ENCODE data around the gene TEC. TPM values are rescaled to one million over a fixed set of nuclear protein-coding genes. Genes with fewer than 3 reads are reported as not detected.
"Not testable (repeated sequence)": the region's sequence is repeated elsewhere in the genome, so short reads cannot be mapped to it uniquely, and the experiment has no call there.

TEC gene
- total RNA-seq, 1 donor from 2014 or later: 3.2 TPM

DNA sequence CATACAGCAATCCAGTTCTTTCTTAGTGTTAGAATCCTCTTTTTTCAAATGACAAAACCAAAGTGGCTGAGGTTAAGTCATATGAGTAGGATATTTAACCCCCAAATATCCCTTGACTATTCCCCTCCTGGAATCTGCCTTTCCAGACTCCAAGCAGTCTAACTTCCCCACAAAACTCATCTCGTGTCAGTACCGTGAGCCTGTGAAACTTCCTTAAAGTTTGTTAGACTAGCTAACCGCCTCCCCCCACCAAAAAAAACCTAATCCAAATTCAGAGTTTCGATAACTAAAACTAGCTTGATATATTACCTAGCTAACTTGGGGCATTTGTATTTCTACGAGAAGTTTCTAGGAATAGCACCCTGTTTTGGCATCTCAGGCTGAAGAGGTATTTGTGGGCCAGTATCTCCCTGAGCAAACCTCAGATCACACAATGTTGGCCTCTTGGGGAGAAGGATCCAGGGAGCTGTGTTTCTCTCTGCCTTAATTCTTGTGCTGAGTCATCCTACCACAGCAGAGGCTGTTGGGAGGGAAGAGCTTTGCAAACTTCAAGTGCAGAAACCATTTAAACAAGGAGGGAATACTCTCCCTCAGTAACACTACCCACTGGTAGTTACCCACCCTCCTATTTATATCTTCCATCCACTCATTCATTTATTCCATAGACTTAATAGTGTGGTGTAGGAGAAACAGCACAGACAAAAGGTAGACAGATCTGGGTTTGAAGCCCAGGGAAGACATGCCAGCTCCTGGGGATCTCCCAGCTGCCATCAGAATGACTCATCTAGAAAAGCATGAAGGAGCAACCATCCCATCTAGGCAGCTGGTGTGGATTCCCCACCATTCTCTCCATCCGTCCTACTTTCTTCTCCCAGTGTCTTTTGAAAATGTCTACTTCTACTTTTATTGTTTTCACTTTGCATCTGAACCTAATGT, 96.3 kb downstream of the TEC start:
- Histone ChIP-seq H3K4me3 (ENCODE audit: low read depth, low read length) (no peak overlapping the region), H3K36me3 (ENCODE audit: control insufficient read depth, insufficient read depth, low read length) (no peaks in the 10 kb centered on the region), H3K27me3 (ENCODE audit: control insufficient read depth, insufficient read depth, low read length) (no peaks in the 10 kb centered on the region)
- peak; percentile 69 for DNase-seq (ENCODE audit: low read depth)
- no peak for TF ChIP-seq CTCF (IDR thresholded peaks at IDR 0.05; ENCODE audit: insufficient read depth, low read length, poor library complexity, severe bottlenecking)

- no peak overlapping the region for H3K4me3 ChIP-seq (ENCODE audit: low read depth, low read length)
- no peaks in the 10 kb centered on the region for H3K27me3 ChIP-seq (ENCODE audit: control insufficient read depth, insufficient read depth, low read length)
- no peaks in the 10 kb centered on the region for H3K36me3 ChIP-seq (ENCODE audit: control insufficient read depth, insufficient read depth, low read length)
- DNase-seq (ENCODE audit: low read depth): no peak
- TF ChIP-seq CTCF (IDR thresholded peaks at IDR 0.05; ENCODE audit: insufficient read depth, low read length, poor library complexity, severe bottlenecking): no peak
Observed at GRCh38 chr4:48172651-48173050, 97.0 kb downstream of the TEC start.

GRCh38 chr4:48169636-48170035, 100.0 kb downstream of the TEC start:
- H3K4me3 ChIP-seq (ENCODE audit: low read depth, low read length): no peak overlapping the region
- H3K36me3 ChIP-seq (ENCODE audit: control insufficient read depth, insufficient read depth, low read length): no peaks in the 10 kb centered on the region
- TF ChIP-seq CTCF (IDR thresholded peaks at IDR 0.05; ENCODE audit: insufficient read depth, low read length, poor library complexity, severe bottlenecking): no peak
- no peak for DNase-seq (ENCODE audit: low read depth)
- no peaks in the 10 kb centered on the region for H3K27me3 ChIP-seq (ENCODE audit: control insufficient read depth, insufficient read depth, low read length)

- no peak overlapping the region for H3K4me3 ChIP-seq (ENCODE audit: low read depth, low read length)
- no peak for DNase-seq (ENCODE audit: low read depth)
- no peak for TF ChIP-seq CTCF (IDR thresholded peaks at IDR 0.05; ENCODE audit: insufficient read depth, low read length, poor library complexity, severe bottlenecking)
- H3K36me3 ChIP-seq (ENCODE audit: control insufficient read depth, insufficient read depth, low read length): peaks cover under 1% of the 10 kb centered on the region
- H3K27me3 ChIP-seq (ENCODE audit: control insufficient read depth, insufficient read depth, low read length): no peaks in the 10 kb centered on the region
Observed at GRCh38 chr4:48167538-48168263, 101.9 kb downstream of the TEC start.

DNA sequence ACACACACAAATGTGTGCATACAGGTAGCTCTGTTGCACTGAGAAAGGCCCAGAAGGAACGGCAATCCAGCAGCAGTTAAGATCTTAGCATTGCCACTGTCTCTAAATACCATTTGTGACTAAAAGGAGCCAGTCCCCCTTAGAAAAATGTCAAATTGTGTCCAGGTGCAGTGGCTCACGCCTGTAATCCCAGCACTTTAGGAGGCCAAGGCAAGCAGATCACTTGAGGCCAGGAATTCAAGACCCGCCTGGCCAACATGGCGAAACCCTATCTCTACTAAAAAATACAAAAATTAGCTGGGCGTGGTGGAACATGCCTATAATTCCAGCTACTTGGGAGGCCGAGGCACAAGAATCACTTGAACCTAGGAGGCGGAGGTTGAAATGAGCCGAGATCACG, 105.1 kb downstream of the TEC start:
- DNase-seq (ENCODE audit: low read depth); H3K4me3 ChIP-seq (ENCODE audit: low read depth, low read length); H3K36me3 ChIP-seq (ENCODE audit: control insufficient read depth, insufficient read depth, low read length); H3K27me3 ChIP-seq (ENCODE audit: control insufficient read depth, insufficient read depth, low read length): not testable (repeated sequence)

- H3K4me3 ChIP-seq (ENCODE audit: low read depth, low read length): no peak overlapping the region
- no peak for DNase-seq (ENCODE audit: low read depth)
- H3K36me3 ChIP-seq (ENCODE audit: control insufficient read depth, insufficient read depth, low read length): peaks cover 1% of the 10 kb centered on the region
- H3K27me3 ChIP-seq (ENCODE audit: control insufficient read depth, insufficient read depth, low read length): no peaks in the 10 kb centered on the region
- no peak for TF ChIP-seq CTCF (IDR thresholded peaks at IDR 0.05; ENCODE audit: insufficient read depth, low read length, poor library complexity, severe bottlenecking)
Observed at GRCh38 chr4:48163746-48164145, 105.9 kb downstream of the TEC start.

Measured in kidney epithelial cell (primary cell).